Liver (tissue), 9 donors: Measurements from ENCODE around the gene MED15. TPM values are rescaled to one million over a fixed set of nuclear protein-coding genes. Genes with fewer than 3 reads are reported as not detected.

ENCODE experiments used
- DNase-seq: peaks from one replicate; pipeline ENCODE4 v3.0.0-alpha.2; 2017; ENCODE audit warnings: low spot score
- H3K27ac ChIP-seq, 2 donors: one replicate each; pipeline ENCODE4 v1.7.0; 2013; ENCODE audit warnings: inconsistent platforms in 2 of 2, low read length in 2 of 2, control low read depth in 1 of 2, low read depth in 1 of 2, mild to moderate bottlenecking in 1 of 2
- H3K27me3 ChIP-seq, 4 donors: one replicate each; pipeline versions ENCODE4 v1.6.1 to v1.7.0; 2013; ENCODE audit warnings: low read length in 3 of 4, inconsistent platforms in 1 of 4, mild to moderate bottlenecking in 1 of 4, moderate library complexity in 1 of 4; ENCODE audit not compliant: control insufficient read depth in 4 of 4, insufficient read depth in 4 of 4
- H3K36me3 ChIP-seq, 4 donors: one replicate each; pipeline versions ENCODE4 v1.6.1 to v1.7.0; 2013; ENCODE audit warnings: low read length in 3 of 4, mild to moderate bottlenecking in 3 of 4, low read depth in 1 of 4, moderate library complexity in 1 of 4; ENCODE audit not compliant: control insufficient read depth in 4 of 4, insufficient read depth in 3 of 4
- H3K4me1 ChIP-seq, 4 donors: one replicate each; pipeline versions ENCODE4 v1.6.1 to v1.7.0; 2013; ENCODE audit warnings: low read length in 3 of 4, mild to moderate bottlenecking in 3 of 4, moderate library complexity in 1 of 4; ENCODE audit not compliant: control insufficient read depth in 4 of 4, insufficient read depth in 4 of 4
- H3K4me3 ChIP-seq, 3 donors: one replicate each; pipeline versions ENCODE4 v1.6.1 to v1.7.0; 2013; ENCODE audit warnings: low read length in 3 of 3, control low read depth in 1 of 3, low read depth in 1 of 3, mild to moderate bottlenecking in 1 of 3
- H3K9ac ChIP-seq, 2 donors: one replicate each; pipeline ENCODE4 v1.7.0; 2013; ENCODE audit warnings: low read length in 2 of 2, mild to moderate bottlenecking in 2 of 2, moderate library complexity in 2 of 2, control low read depth in 1 of 2, low read depth in 1 of 2
- H3K9me3 ChIP-seq, 4 donors: one replicate each; pipeline versions ENCODE4 v1.6.1 to v1.7.0; 2013; ENCODE audit warnings: low read length in 3 of 4; ENCODE audit not compliant: control insufficient read depth in 4 of 4
- ATF3 ChIP-seq: IDR thresholded peaks from 2 replicates; pipeline ENCODE4 v1.6.1; 2016; ENCODE audit warnings: antibody characterized with exemption
- EGR1 ChIP-seq, 2 donors: IDR thresholded peaks; 2 replicates each; pipeline ENCODE4 v1.6.1; 2016 to 2018; ENCODE audit warnings: antibody characterized with exemption in 2 of 2, low read depth in 2 of 2
- FOXA1 ChIP-seq: IDR thresholded peaks from 2 replicates; pipeline ENCODE4 v1.6.1; 2016; ENCODE audit warnings: antibody characterized with exemption
- FOXA2 ChIP-seq: IDR thresholded peaks from 2 replicates; pipeline ENCODE4 v1.6.1; 2016; ENCODE audit warnings: antibody characterized with exemption
- GABPA ChIP-seq, 2 donors: IDR thresholded peaks in 1 of 2; conservative IDR thresholded peaks in 1 of 2; 2 replicates each; pipeline ENCODE4 v1.6.1; 2016; ENCODE audit warnings: antibody characterized with exemption in 2 of 2, mild to moderate bottlenecking in 1 of 2, moderate library complexity in 1 of 2
- HNF4A ChIP-seq, 2 donors: conservative IDR thresholded peaks; 2 replicates each; pipeline ENCODE4 v1.6.1; 2016; ENCODE audit warnings: antibody characterized with exemption in 2 of 2, mild to moderate bottlenecking in 2 of 2
- HNF4G ChIP-seq: IDR thresholded peaks from 2 replicates; pipeline ENCODE4 v1.6.1; 2016; ENCODE audit warnings: antibody characterized with exemption
- JUND ChIP-seq, 2 donors: IDR thresholded peaks; 2 replicates each; pipeline ENCODE4 v1.6.1; 2016; ENCODE audit warnings: antibody characterized with exemption in 2 of 2
- MAX ChIP-seq: IDR thresholded peaks from 2 replicates; pipeline ENCODE4 v1.6.1; 2016; ENCODE audit warnings: antibody characterized with exemption
- NR2F2 ChIP-seq: IDR thresholded peaks from 2 replicates; pipeline ENCODE4 v1.6.1; 2016; ENCODE audit warnings: antibody characterized with exemption
- RAD21 ChIP-seq, 2 donors: IDR thresholded peaks; 2 replicates each; pipeline ENCODE4 v1.6.1; 2016; ENCODE audit warnings: antibody characterized with exemption in 2 of 2, mild to moderate bottlenecking in 2 of 2
- RXRA ChIP-seq, 2 donors: IDR thresholded peaks; 2 replicates each; pipeline ENCODE4 v1.6.1; 2017 to 2018; ENCODE audit warnings: antibody characterized with exemption in 2 of 2, mild to moderate bottlenecking in 1 of 2
- SP1 ChIP-seq: IDR thresholded peaks from 2 replicates; pipeline ENCODE4 v1.6.1; 2018; ENCODE audit warnings: antibody characterized with exemption, mild to moderate bottlenecking
- TAF1 ChIP-seq: conservative IDR thresholded peaks from 2 replicates; pipeline ENCODE4 v1.6.1; 2016; ENCODE audit warnings: antibody characterized with exemption, mild to moderate bottlenecking
- YY1 ChIP-seq: IDR thresholded peaks from 2 replicates; pipeline ENCODE4 v1.6.1; 2016; ENCODE audit warnings: antibody characterized with exemption, mild to moderate bottlenecking
- WGBS: extraction: QIAGEN DNeasy Blood & Tissue Kit; methylation state at CpG from one replicate; pipeline ENCODE4 v1.1.7; 2013; 5-methylcytosine and 5-hydroxymethylcytosine counted together
- polyA plus RNA-seq, 2 donors: library from polyadenylated mRNA; stranded (reverse) in 1 of 2; unstranded in 1 of 2; fragments of 200-250 nt in 1 of 2; fragments of >200 nt in 1 of 2; fragmentation: Nextera tagmentation in 1 of 2; extraction: Ambion mirVana in 1 of 2; gene quantifications; one replicate each; pipeline versions ENCODE4 v1.2.1 to v1.2.3, GENCODE V29; 2013 to 2015
- total RNA-seq, 2 donors: library from RNA; depleted of rRNA; stranded (reverse); fragments of >200 nt; gene quantifications; one replicate each; pipeline ENCODE4 v1.2.3, GENCODE V29; 2014
- TF ChIP-seq, protein P1 (sequence below): IDR thresholded peaks from 2 replicates; pipeline ENCODE4 v1.6.1; 2016; ENCODE audit warnings: antibody characterized with exemption
- TF ChIP-seq, protein P2 (sequence below): IDR thresholded peaks from 2 replicates; pipeline ENCODE4 v1.6.1; 2016; ENCODE audit warnings: antibody characterized with exemption, mild to moderate bottlenecking
- TF ChIP-seq, protein P3 (sequence below): fragments of 150-350 bp; IDR thresholded peaks from 2 replicates; pipeline ENCODE4 v1.5.1; 2017; ENCODE audit warnings: improper control_type of control experiment, low read depth, low read length; ENCODE audit not compliant: missing input control
- donor health status: healthy.
- donor health status: healthy.
- donor health status: healthy.
- donor health status: healthy.
- donor health status: healthy.

MED15 gene
- total and polyA plus RNA-seq, 4 donors: 9.7 to 28.0 (median 16.2) TPM

- WGBS: 96% methylated on average over 4 of the region's 4 CpGs
- no peak for DNase-seq
- Histone ChIP-seq H3K9ac (no peak overlapping the region), H3K9me3 (no peaks in the 10 kb centered on the region), H3K27me3 (peaks cover 0 to 2% (median 0%) of the 10 kb centered on the region in 4 donors), H3K4me3 (no peak overlapping the region), H3K36me3 (no peaks in the 10 kb centered on the region), H3K27ac (no peak overlapping the region), H3K4me1 (peaks cover 0 to 2% (median 0%) of the 10 kb centered on the region in 4 donors)
- no peak for TF ChIP-seq FOXA1
- TF ChIP-seq JUND (IDR thresholded peaks at IDR 0.05): no peak
- TF ChIP-seq GABPA (IDR thresholded peaks at IDR 0.05 in 1 of 2, conservative IDR thresholded peaks at IDR 0.05 in 1 of 2): no peak
- TF ChIP-seq, protein P1, sequence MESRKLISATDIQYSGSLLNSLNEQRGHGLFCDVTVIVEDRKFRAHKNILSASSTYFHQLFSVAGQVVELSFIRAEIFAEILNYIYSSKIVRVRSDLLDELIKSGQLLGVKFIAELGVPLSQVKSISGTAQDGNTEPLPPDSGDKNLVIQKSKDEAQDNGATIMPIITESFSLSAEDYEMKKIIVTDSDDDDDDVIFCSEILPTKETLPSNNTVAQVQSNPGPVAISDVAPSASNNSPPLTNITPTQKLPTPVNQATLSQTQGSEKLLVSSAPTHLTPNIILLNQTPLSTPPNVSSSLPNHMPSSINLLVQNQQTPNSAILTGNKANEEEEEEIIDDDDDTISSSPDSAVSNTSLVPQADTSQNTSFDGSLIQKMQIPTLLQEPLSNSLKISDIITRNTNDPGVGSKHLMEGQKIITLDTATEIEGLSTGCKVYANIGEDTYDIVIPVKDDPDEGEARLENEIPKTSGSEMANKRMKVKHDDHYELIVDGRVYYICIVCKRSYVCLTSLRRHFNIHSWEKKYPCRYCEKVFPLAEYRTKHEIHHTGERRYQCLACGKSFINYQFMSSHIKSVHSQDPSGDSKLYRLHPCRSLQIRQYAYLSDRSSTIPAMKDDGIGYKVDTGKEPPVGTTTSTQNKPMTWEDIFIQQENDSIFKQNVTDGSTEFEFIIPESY: no peak
- TF ChIP-seq HNF4G: no peak
- TF ChIP-seq RXRA (IDR thresholded peaks at IDR 0.05): no peak
- TF ChIP-seq, protein P2, sequence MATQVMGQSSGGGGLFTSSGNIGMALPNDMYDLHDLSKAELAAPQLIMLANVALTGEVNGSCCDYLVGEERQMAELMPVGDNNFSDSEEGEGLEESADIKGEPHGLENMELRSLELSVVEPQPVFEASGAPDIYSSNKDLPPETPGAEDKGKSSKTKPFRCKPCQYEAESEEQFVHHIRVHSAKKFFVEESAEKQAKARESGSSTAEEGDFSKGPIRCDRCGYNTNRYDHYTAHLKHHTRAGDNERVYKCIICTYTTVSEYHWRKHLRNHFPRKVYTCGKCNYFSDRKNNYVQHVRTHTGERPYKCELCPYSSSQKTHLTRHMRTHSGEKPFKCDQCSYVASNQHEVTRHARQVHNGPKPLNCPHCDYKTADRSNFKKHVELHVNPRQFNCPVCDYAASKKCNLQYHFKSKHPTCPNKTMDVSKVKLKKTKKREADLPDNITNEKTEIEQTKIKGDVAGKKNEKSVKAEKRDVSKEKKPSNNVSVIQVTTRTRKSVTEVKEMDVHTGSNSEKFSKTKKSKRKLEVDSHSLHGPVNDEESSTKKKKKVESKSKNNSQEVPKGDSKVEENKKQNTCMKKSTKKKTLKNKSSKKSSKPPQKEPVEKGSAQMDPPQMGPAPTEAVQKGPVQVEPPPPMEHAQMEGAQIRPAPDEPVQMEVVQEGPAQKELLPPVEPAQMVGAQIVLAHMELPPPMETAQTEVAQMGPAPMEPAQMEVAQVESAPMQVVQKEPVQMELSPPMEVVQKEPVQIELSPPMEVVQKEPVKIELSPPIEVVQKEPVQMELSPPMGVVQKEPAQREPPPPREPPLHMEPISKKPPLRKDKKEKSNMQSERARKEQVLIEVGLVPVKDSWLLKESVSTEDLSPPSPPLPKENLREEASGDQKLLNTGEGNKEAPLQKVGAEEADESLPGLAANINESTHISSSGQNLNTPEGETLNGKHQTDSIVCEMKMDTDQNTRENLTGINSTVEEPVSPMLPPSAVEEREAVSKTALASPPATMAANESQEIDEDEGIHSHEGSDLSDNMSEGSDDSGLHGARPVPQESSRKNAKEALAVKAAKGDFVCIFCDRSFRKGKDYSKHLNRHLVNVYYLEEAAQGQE: no peak
- no peak for TF ChIP-seq NR2F2
- TF ChIP-seq TAF1: no peak
- TF ChIP-seq RAD21 (IDR thresholded peaks at IDR 0.05): no peak
Observed at GRCh38 chr22:20626811-20627210, 119.4 kb downstream of the MED15 start.

GRCh38 chr22:20627432-20627831, 120.0 kb downstream of the MED15 start:
- Histone ChIP-seq H3K27me3 (peaks cover 0 to 2% (median 0%) of the 10 kb centered on the region in 4 donors), H3K4me1 (peaks cover 0 to 2% (median 0%) of the 10 kb centered on the region in 4 donors), H3K4me3 (no peak overlapping the region), H3K9ac (no peak overlapping the region), H3K27ac (no peak overlapping the region), H3K36me3 (no peaks in the 10 kb centered on the region), H3K9me3 (no peaks in the 10 kb centered on the region)
- WGBS: 92% methylated on average over 5 of the region's 5 CpGs
- TF ChIP-seq, protein P2: no peak
- no peak for TF ChIP-seq FOXA2
- TF ChIP-seq FOXA1: no peak
- TF ChIP-seq RXRA (IDR thresholded peaks at IDR 0.05): no peak
- no peak for TF ChIP-seq EGR1 (IDR thresholded peaks at IDR 0.05; ENCODE audit: low read depth in 2 of 2)
- TF ChIP-seq SP1: no peak
- no peak for TF ChIP-seq YY1
- no peak for TF ChIP-seq RAD21 (IDR thresholded peaks at IDR 0.05)
- no peak for TF ChIP-seq ATF3
- no peak for TF ChIP-seq HNF4A (conservative IDR thresholded peaks at IDR 0.05)
- TF ChIP-seq JUND (IDR thresholded peaks at IDR 0.05): no peak
- TF ChIP-seq MAX: no peak
- TF ChIP-seq GABPA (IDR thresholded peaks at IDR 0.05 in 1 of 2, conservative IDR thresholded peaks at IDR 0.05 in 1 of 2): no peak
- no peak for TF ChIP-seq HNF4G
- TF ChIP-seq, protein P3, sequence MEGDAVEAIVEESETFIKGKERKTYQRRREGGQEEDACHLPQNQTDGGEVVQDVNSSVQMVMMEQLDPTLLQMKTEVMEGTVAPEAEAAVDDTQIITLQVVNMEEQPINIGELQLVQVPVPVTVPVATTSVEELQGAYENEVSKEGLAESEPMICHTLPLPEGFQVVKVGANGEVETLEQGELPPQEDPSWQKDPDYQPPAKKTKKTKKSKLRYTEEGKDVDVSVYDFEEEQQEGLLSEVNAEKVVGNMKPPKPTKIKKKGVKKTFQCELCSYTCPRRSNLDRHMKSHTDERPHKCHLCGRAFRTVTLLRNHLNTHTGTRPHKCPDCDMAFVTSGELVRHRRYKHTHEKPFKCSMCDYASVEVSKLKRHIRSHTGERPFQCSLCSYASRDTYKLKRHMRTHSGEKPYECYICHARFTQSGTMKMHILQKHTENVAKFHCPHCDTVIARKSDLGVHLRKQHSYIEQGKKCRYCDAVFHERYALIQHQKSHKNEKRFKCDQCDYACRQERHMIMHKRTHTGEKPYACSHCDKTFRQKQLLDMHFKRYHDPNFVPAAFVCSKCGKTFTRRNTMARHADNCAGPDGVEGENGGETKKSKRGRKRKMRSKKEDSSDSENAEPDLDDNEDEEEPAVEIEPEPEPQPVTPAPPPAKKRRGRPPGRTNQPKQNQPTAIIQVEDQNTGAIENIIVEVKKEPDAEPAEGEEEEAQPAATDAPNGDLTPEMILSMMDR: no peak
- no peak for DNase-seq
